Stimulated activated effector memory CD8-positive, alpha-beta T cell treated with anti-CD3 and anti-CD28 coated beads, Interleukin-12 subunit alpha, Interleukin-12 subunit beta, amount 100 ng/mL, for 72 hours (primary cell): ENCODE results near the gene GATAD2A.

ENCODE experiments used
- ATAC-seq: fragments of 150-1000 bp; cut with Tn5 transposase; 2 replicates; pipeline ENCODE4 v1.10.0; 2021
- DNase-seq, 2 donors: peaks; one replicate each; pipeline ENCODE4 v3.0.0; 2021 to 2022; ENCODE audit warnings: low spot score in 2 of 2
- H3K27ac Mint-ChIP-seq: one replicate; pipeline ENCODE4 v1.8.0; 2022; ENCODE audit warnings: mild to moderate bottlenecking, mixed read lengths
- H3K36me3 Mint-ChIP-seq: one replicate; pipeline ENCODE4 v1.8.0; 2022; ENCODE audit warnings: mild to moderate bottlenecking, mixed read lengths
- H3K4me1 Mint-ChIP-seq: one replicate; pipeline ENCODE4 v1.8.0; 2022; ENCODE audit warnings: mixed read lengths
- H3K4me3 Mint-ChIP-seq: one replicate; pipeline ENCODE4 v1.8.0; 2022; ENCODE audit warnings: mild to moderate bottlenecking, mixed read lengths
- H3K9me3 Mint-ChIP-seq: one replicate; pipeline ENCODE4 v1.8.0; 2022; ENCODE audit warnings: mixed read lengths

GATAD2A gene

GRCh38 chr19:19475849-19476828 is 70.7 kb downstream of the GATAD2A start:
- H3K36me3 Mint-ChIP-seq = peaks cover 65% of the 10 kb centered on the region
- DNase-seq = no peak
- peak overlapping the region; percentile 21 for H3K4me3 Mint-ChIP-seq
- peak overlapping the region; percentile 95 for H3K27ac Mint-ChIP-seq
- H3K9me3 Mint-ChIP-seq = no peaks in the 10 kb centered on the region
- ATAC-seq = no peak
- peaks cover 73% of the 10 kb centered on the region for H3K4me1 Mint-ChIP-seq

- ATAC-seq (no peak), DNase-seq (no peak)
- H3K4me1 Mint-ChIP-seq = peaks cover 76% of the 10 kb centered on the region
- peaks cover 73% of the 10 kb centered on the region for H3K36me3 Mint-ChIP-seq
- no peak overlapping the region for H3K4me3 Mint-ChIP-seq
- H3K27ac Mint-ChIP-seq = peak overlapping the region; percentile 95
- H3K9me3 Mint-ChIP-seq = no peaks in the 10 kb centered on the region
These were observed 72.4 kb downstream of the GATAD2A start for GRCh38 chr19:19477705-19478383.

- peaks cover 63% of the 10 kb centered on the region for H3K4me1 Mint-ChIP-seq
- H3K4me3 Mint-ChIP-seq = no peak overlapping the region
- H3K36me3 Mint-ChIP-seq = peaks cover 68% of the 10 kb centered on the region
- peak overlapping the region; percentile 40 for H3K27ac Mint-ChIP-seq
- H3K9me3 Mint-ChIP-seq = no peaks in the 10 kb centered on the region
- DNase-seq (no peak), ATAC-seq (peak; percentile 62)
These were observed 75.2 kb downstream of the GATAD2A start for GRCh38 chr19:19480688-19481087.

GRCh38 chr19:19482809-19483596 is 77.5 kb downstream of the GATAD2A start:
- peak; percentile 33 for ATAC-seq
- Mint-ChIP-seq H3K4me1 (peaks cover 60% of the 10 kb centered on the region), H3K27ac (peak overlapping the region; percentile 85), H3K36me3 (peaks cover 63% of the 10 kb centered on the region), H3K9me3 (no peaks in the 10 kb centered on the region), H3K4me3 (no peak overlapping the region)
- DNase-seq = no peak

GRCh38 chr19:19485161-19485997 is 79.9 kb downstream of the GATAD2A start:
- H3K9me3 Mint-ChIP-seq = no peaks in the 10 kb centered on the region
- H3K36me3 Mint-ChIP-seq = peaks cover 48% of the 10 kb centered on the region
- H3K4me1 Mint-ChIP-seq = peaks cover 77% of the 10 kb centered on the region
- ATAC-seq (no peak), DNase-seq (no peak)
- peak overlapping the region; percentile 97 for H3K27ac Mint-ChIP-seq
- no peak overlapping the region for H3K4me3 Mint-ChIP-seq

GRCh38 chr19:19485998-19486290 is 80.5 kb downstream of the GATAD2A start:
- ATAC-seq (no peak), DNase-seq (no peak)
- Mint-ChIP-seq H3K36me3 (peaks cover 53% of the 10 kb centered on the region), H3K27ac (peak overlapping the region; percentile 97), H3K4me3 (no peak overlapping the region), H3K9me3 (no peaks in the 10 kb centered on the region), H3K4me1 (peaks cover 76% of the 10 kb centered on the region)

- Mint-ChIP-seq H3K36me3 (peaks cover 58% of the 10 kb centered on the region), H3K9me3 (no peaks in the 10 kb centered on the region), H3K27ac (peak overlapping the region; percentile 97), H3K4me1 (peaks cover 70% of the 10 kb centered on the region), H3K4me3 (no peak overlapping the region)
- DNase-seq = no peak
- no peak for ATAC-seq
These were observed 81.0 kb downstream of the GATAD2A start for GRCh38 chr19:19486343-19487076.

GRCh38 chr19:19487077-19487949 is 81.8 kb downstream of the GATAD2A start:
- Mint-ChIP-seq H3K4me1 (peaks cover 64% of the 10 kb centered on the region), H3K27ac (peak overlapping the region; percentile 97), H3K36me3 (peaks cover 57% of the 10 kb centered on the region), H3K9me3 (no peaks in the 10 kb centered on the region), H3K4me3 (peak overlapping the region; percentile 19)
- DNase-seq (no peak), ATAC-seq (no peak)

GRCh38 chr19:19487950-19488874 is 82.7 kb downstream of the GATAD2A start:
- H3K36me3 Mint-ChIP-seq = peaks cover 57% of the 10 kb centered on the region
- H3K9me3 Mint-ChIP-seq = no peaks in the 10 kb centered on the region
- H3K27ac Mint-ChIP-seq = peak overlapping the region; percentile 97
- H3K4me3 Mint-ChIP-seq = peak overlapping the region; percentile 58
- DNase-seq = no peak
- ATAC-seq = no peak
- peaks cover 56% of the 10 kb centered on the region for H3K4me1 Mint-ChIP-seq

GRCh38 chr19:19488875-19489690 is 83.6 kb downstream of the GATAD2A start:
- Mint-ChIP-seq H3K4me3 (peak overlapping the region; percentile 58), H3K9me3 (no peaks in the 10 kb centered on the region), H3K4me1 (peaks cover 54% of the 10 kb centered on the region), H3K36me3 (peaks cover 57% of the 10 kb centered on the region), H3K27ac (peak overlapping the region; percentile 97)
- ATAC-seq (peak; percentile 92), DNase-seq (peak; percentile 56 to 89)

- ATAC-seq = no peak
- H3K4me3 Mint-ChIP-seq = peak overlapping the region; percentile 58
- H3K4me1 Mint-ChIP-seq = peaks cover 56% of the 10 kb centered on the region
- peak overlapping the region; percentile 97 for H3K27ac Mint-ChIP-seq
- H3K9me3 Mint-ChIP-seq = no peaks in the 10 kb centered on the region
- peaks cover 57% of the 10 kb centered on the region for H3K36me3 Mint-ChIP-seq
- no peak for DNase-seq
These were observed 84.3 kb downstream of the GATAD2A start for GRCh38 chr19:19489804-19490204.
